HFFc6 (cell line): ENCODE results near the gene COL3A1. TPM values are rescaled to one million over a fixed set of nuclear protein-coding genes. Genes with fewer than 3 reads are reported as not detected.
A peak's percentile ranks its signal among the peaks of the same experiment; 100 is the strongest.

Source experiments
- DNase-seq: peaks from one replicate; pipeline ENCODE4 v3.0.0-alpha.2; 2018
- H3K27ac Mint-ChIP-seq: 2 replicates; pipeline ENCODE4 v1.8.0; 2020; ENCODE audit warnings: mild to moderate bottlenecking, mixed read lengths
- H3K27me3 Mint-ChIP-seq: 2 replicates; pipeline ENCODE4 v1.8.0; 2021; ENCODE audit warnings: mild to moderate bottlenecking, moderate library complexity, mixed read lengths; ENCODE audit not compliant: insufficient read depth
- H3K36me3 Mint-ChIP-seq: 2 replicates; pipeline ENCODE4 v1.8.0; 2021; ENCODE audit warnings: low read depth, mixed read lengths
- H3K4me1 Mint-ChIP-seq: 2 replicates; pipeline ENCODE4 v1.8.0; 2020; ENCODE audit warnings: low read depth, mixed read lengths
- H3K4me3 Mint-ChIP-seq: 2 replicates; pipeline ENCODE4 v1.8.0; 2020; ENCODE audit warnings: mild to moderate bottlenecking, moderate library complexity, mixed read lengths
- H3K9me3 Mint-ChIP-seq: 2 replicates; pipeline ENCODE4 v1.8.0; 2020; ENCODE audit warnings: mild to moderate bottlenecking, mixed read lengths
- CTCF ChIP-seq: fragments of 200-600 bp; sonication (generic); IDR thresholded peaks from 2 replicates; pipeline ENCODE4 v1.5.0; 2021; ENCODE audit warnings: antibody characterized with exemption, mild to moderate bottlenecking
- total RNA-seq, 6 experiments: library from RNA; stranded (reverse); fragmentation: NEBNext Ultra II Directional; extraction: Animal tissue kit (Norgen Biotek cat#: 25700); gene quantifications; 2 replicates in 1 of 6; 3 replicates in 5 of 6; pipeline ENCODE4 v1.2.3, GENCODE V29; 2021

Gene COL3A1
- total RNA-seq, 6 experiments from 2014 or later: 348 to 594 (median 356) TPM

- H3K4me1 Mint-ChIP-seq: peaks cover 26% of the 10 kb centered on the region
- H3K27ac Mint-ChIP-seq: peak overlapping the region; percentile 7
- H3K27me3 Mint-ChIP-seq: peaks cover 5% of the 10 kb centered on the region
- DNase-seq: no peak
- no peaks in the 10 kb centered on the region for H3K9me3 Mint-ChIP-seq
- no peak overlapping the region; the same call in 1 of the 2 replicates for H3K4me3 Mint-ChIP-seq
- no peak for TF ChIP-seq CTCF
- peaks cover 56% of the 10 kb centered on the region for H3K36me3 Mint-ChIP-seq
Measured at GRCh38 chr2:189047171-189047888, 73.2 kb downstream of the COL3A1 start.

GRCh38 chr2:189048189-189048588 lies 74.0 kb downstream of the COL3A1 start:
- no peak overlapping the region for H3K4me3 Mint-ChIP-seq

GRCh38 chr2:189049709-189050164 lies 75.6 kb downstream of the COL3A1 start:
- Mint-ChIP-seq H3K36me3 (peaks cover 57% of the 10 kb centered on the region), H3K9me3 (no peaks in the 10 kb centered on the region), H3K27me3 (peaks cover 9% of the 10 kb centered on the region), H3K4me3 (peak overlapping the region; percentile 8; the same call in 1 of the 2 replicates), H3K27ac (peak overlapping the region; percentile 43), H3K4me1 (peaks cover 20% of the 10 kb centered on the region)
- DNase-seq: no peak
- no peak for TF ChIP-seq CTCF

More at GRCh38 chr2:189048189-189048588, 74.0 kb downstream of the COL3A1 start:
- H3K27ac Mint-ChIP-seq: no peak overlapping the region
- DNase-seq: no peak
- peaks cover 5% of the 10 kb centered on the region for H3K27me3 Mint-ChIP-seq
- H3K36me3 Mint-ChIP-seq: peaks cover 57% of the 10 kb centered on the region
- H3K9me3 Mint-ChIP-seq: no peaks in the 10 kb centered on the region
- TF ChIP-seq CTCF: no peak
- H3K4me1 Mint-ChIP-seq: peaks cover 20% of the 10 kb centered on the region

GRCh38 chr2:189050165-189050712 lies 76.1 kb downstream of the COL3A1 start:
- DNase-seq: no peak
- Mint-ChIP-seq H3K27me3 (peaks cover 9% of the 10 kb centered on the region), H3K9me3 (no peaks in the 10 kb centered on the region), H3K4me3 (peak overlapping the region; percentile 8; the same call in 1 of the 2 replicates), H3K27ac (peak overlapping the region; percentile 69), H3K36me3 (peaks cover 56% of the 10 kb centered on the region), H3K4me1 (peaks cover 20% of the 10 kb centered on the region)
- TF ChIP-seq CTCF: no peak

GRCh38 chr2:189056200-189057106 lies 82.3 kb downstream of the COL3A1 start:
- no peak for DNase-seq
- Mint-ChIP-seq H3K9me3 (no peaks in the 10 kb centered on the region), H3K36me3 (peaks cover 39% of the 10 kb centered on the region), H3K27me3 (peaks cover 4% of the 10 kb centered on the region), H3K27ac (peak overlapping the region; percentile 67), H3K4me1 (peaks cover 39% of the 10 kb centered on the region), H3K4me3 (no peak overlapping the region; the same call in 1 of the 2 replicates)
- no peak for TF ChIP-seq CTCF
